Cardiac fibroblast (primary cell): ENCODE results near the gene BCAN.

Source experiments
- DNase-seq, 2 donors: peaks; one replicate each; pipeline versions ENCODE4 v3.0.0 to v3.0.0-alpha.2; 2010; ENCODE audit warnings: low read depth in 2 of 2
- H3K4me3 ChIP-seq, 2 donors: replicated peaks in 1 of 2; 1 replicate in 1 of 2; 2 replicates in 1 of 2; pipeline ENCODE4 v1.5.1; 2011; ENCODE audit warnings: low read depth in 2 of 2, low read length in 2 of 2, mild to moderate bottlenecking in 2 of 2, moderate library complexity in 1 of 2
- CTCF ChIP-seq: IDR thresholded peaks from one replicate; pipeline ENCODE4 v1.5.1; 2011; ENCODE audit warnings: low read depth, mild to moderate bottlenecking, low read length, inconsistent platforms

BCAN gene

GRCh38 chr1:156643778-156644092 lies 1.8 kb downstream of the BCAN start:
- no peak for TF ChIP-seq CTCF
- no peak for DNase-seq
- no peak overlapping the region for H3K4me3 ChIP-seq

- no peak overlapping the region for H3K4me3 ChIP-seq
- TF ChIP-seq CTCF, result no peak
- no peak for DNase-seq
These were observed 2.2 kb downstream of the BCAN start for GRCh38 chr1:156644146-156644545.

GRCh38 chr1:156644640-156645039 lies 2.7 kb downstream of the BCAN start:
- H3K4me3 ChIP-seq, result no peak overlapping the region
- DNase-seq, result no peak
- no peak for TF ChIP-seq CTCF

GRCh38 chr1:156645056-156645455 lies 3.1 kb downstream of the BCAN start:
- no peak for TF ChIP-seq CTCF
- H3K4me3 ChIP-seq, result no peak overlapping the region
- DNase-seq, result no peak

- no peak for TF ChIP-seq CTCF
- no peak for DNase-seq
- H3K4me3 ChIP-seq, result no peak overlapping the region
These were observed 3.7 kb downstream of the BCAN start for GRCh38 chr1:156645666-156646065.

- TF ChIP-seq CTCF, result no peak
- no peak overlapping the region for H3K4me3 ChIP-seq
These were observed 4.9 kb downstream of the BCAN start for GRCh38 chr1:156646738-156647211.

GRCh38 chr1:156647351-156647750 lies 5.4 kb downstream of the BCAN start:
- no peak for DNase-seq
- no peak overlapping the region for H3K4me3 ChIP-seq
- TF ChIP-seq CTCF, result no peak

More at GRCh38 chr1:156646738-156647211, 4.9 kb downstream of the BCAN start:
- DNase-seq, result no peak
